ENCODE data around the gene DENND4A.

DENND4A gene

DNA sequence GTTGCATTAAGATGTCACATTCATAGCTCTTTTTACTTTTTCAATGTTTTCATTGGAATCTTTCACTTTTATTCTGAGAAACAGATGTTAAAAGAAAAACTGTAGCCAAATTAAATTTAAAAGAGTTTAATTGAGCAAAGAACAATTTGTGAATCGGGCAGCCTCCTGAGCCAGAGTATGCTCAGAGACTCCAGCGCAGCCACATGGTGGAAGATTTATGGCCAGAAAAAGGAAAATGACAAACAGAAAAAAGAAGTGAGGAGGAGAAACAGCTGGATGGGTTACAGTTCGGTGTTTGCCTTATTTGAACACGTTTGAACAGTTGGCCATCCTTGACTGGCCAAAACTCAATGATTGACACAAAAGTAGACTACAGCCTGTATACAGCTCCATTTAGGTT lies 43.4 kb upstream of the DENND4A start:
- no peak for DNase-seq (ENCODE audit: low read depth, low spot score)
- Histone ChIP-seq H3K4me3 (ENCODE audit: insufficient read length, low read depth) (no peak overlapping the region), H3K9me3 (ENCODE audit: insufficient read depth, low read length) (no peaks in the 10 kb centered on the region), H3K27me3 (ENCODE audit: insufficient read depth, insufficient read length) (no peaks in the 10 kb centered on the region), H3K36me3 (ENCODE audit: insufficient read depth, insufficient read length, low read length) (no peaks in the 10 kb centered on the region), H3K4me1 (ENCODE audit: insufficient read depth, insufficient read length) (peaks cover 4% of the 10 kb centered on the region), H3K9ac (ENCODE audit: insufficient read length, low read depth) (no peak overlapping the region)
- no peak for TF ChIP-seq SUZ12 (IDR thresholded peaks at IDR 0.05; ENCODE audit: extremely low read depth, insufficient read depth, insufficient read length)
- no peak for TF ChIP-seq YY1 (IDR thresholded peaks at IDR 0.05; ENCODE audit: insufficient read depth, insufficient read length)
- no peak for TF ChIP-seq ZNF274 (IDR thresholded peaks at IDR 0.05; ENCODE audit: low read depth, low read length)

DNA sequence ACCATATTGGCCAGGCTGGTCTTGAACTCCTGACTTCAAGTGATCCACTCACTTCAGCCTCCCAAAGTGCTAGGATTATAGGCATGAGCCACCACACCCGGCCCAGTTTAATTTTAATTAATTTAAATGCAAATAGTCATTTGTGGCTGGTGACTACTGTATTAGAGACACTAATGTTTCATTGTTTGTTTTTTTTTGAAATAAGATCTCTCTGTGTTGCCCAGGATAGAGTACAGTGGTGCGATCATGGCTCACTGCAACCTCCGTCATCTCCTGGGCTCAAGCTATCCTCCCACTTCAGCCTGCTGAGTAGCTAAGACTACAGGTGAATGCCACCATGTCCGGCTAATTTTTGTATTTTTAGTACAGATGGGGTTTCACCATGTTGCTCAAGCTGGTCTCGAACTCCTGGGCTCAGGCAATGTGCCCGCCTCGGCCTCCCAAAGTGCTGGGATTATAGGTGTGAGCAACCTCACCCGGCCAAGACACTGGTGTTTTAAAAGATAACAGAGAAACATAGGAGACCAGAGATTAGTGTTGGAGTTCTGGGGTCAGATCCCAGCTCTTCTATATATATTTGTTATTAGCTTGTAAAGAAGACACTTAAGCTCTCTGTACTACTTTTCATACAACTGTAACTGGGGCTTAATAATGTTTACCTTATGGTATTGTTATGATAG lies 42.6 kb upstream of the DENND4A start:
- peaks cover 4% of the 10 kb centered on the region for H3K4me1 ChIP-seq (ENCODE audit: insufficient read depth, insufficient read length)

DNA sequence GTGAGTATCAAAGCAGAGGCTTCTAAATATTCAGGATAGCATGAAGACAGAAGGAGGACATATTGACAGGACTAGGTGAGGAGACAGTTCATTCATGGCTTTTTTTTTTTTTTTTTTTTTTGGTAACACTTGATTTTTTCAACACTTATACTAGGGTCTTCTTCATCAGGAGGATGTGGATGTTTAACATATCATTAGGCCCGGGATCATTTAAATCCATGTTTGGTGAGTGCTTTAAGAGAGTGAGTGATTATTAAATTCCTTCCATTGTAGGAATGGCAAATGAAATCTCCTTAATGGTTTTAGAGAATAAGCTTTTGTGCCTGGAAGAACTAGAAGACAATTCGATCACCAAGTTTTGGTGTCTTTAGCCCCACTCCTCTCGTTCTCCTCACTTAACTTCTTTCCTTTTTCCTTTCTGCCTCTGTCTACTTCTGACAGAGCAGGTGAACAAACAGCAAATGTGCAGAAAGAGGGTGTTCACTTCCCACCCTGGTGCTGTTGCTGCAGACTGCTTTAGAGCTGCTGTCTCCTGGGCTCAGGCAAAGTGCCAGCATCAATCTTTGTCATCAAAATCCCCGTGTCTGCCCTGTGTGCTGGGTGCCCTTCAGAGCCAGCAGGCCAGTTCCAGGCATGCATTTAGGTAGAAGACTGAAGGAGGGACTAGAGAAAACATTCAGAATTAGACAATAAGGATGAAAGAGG lies 41.6 kb upstream of the DENND4A start:
- Histone ChIP-seq H3K4me1 (ENCODE audit: insufficient read depth, insufficient read length) (peaks cover 4% of the 10 kb centered on the region), H3K36me3 (ENCODE audit: insufficient read depth, insufficient read length, low read length) (no peaks in the 10 kb centered on the region), H3K4me3 (ENCODE audit: insufficient read length, low read depth) (no peak overlapping the region), H3K9ac (ENCODE audit: insufficient read length, low read depth) (peak overlapping the region; percentile 53), H3K27me3 (ENCODE audit: insufficient read depth, insufficient read length) (no peaks in the 10 kb centered on the region), H3K9me3 (ENCODE audit: insufficient read depth, low read length) (no peaks in the 10 kb centered on the region)
- TF ChIP-seq ZNF274 (IDR thresholded peaks at IDR 0.05; ENCODE audit: low read depth, low read length) (no peak), YY1 (IDR thresholded peaks at IDR 0.05; ENCODE audit: insufficient read depth, insufficient read length) (no peak), SUZ12 (IDR thresholded peaks at IDR 0.05; ENCODE audit: extremely low read depth, insufficient read depth, insufficient read length) (no peak)
- no peak for DNase-seq (ENCODE audit: low read depth, low spot score)

More for the DNA sequence above, 42.6 kb upstream of the DENND4A start:
- H3K9me3 ChIP-seq (ENCODE audit: insufficient read depth, low read length), result no peaks in the 10 kb centered on the region
- TF ChIP-seq SUZ12 (IDR thresholded peaks at IDR 0.05; ENCODE audit: extremely low read depth, insufficient read depth, insufficient read length) (no peak), YY1 (IDR thresholded peaks at IDR 0.05; ENCODE audit: insufficient read depth, insufficient read length) (no peak), ZNF274 (IDR thresholded peaks at IDR 0.05; ENCODE audit: low read depth, low read length) (no peak)
- no peaks in the 10 kb centered on the region for H3K27me3 ChIP-seq (ENCODE audit: insufficient read depth, insufficient read length)
- no peaks in the 10 kb centered on the region for H3K36me3 ChIP-seq (ENCODE audit: insufficient read depth, insufficient read length, low read length)
- no peak overlapping the region for H3K9ac ChIP-seq (ENCODE audit: insufficient read length, low read depth)
- no peak for DNase-seq (ENCODE audit: low read depth, low spot score)
- no peak overlapping the region for H3K4me3 ChIP-seq (ENCODE audit: insufficient read length, low read depth)

DNA sequence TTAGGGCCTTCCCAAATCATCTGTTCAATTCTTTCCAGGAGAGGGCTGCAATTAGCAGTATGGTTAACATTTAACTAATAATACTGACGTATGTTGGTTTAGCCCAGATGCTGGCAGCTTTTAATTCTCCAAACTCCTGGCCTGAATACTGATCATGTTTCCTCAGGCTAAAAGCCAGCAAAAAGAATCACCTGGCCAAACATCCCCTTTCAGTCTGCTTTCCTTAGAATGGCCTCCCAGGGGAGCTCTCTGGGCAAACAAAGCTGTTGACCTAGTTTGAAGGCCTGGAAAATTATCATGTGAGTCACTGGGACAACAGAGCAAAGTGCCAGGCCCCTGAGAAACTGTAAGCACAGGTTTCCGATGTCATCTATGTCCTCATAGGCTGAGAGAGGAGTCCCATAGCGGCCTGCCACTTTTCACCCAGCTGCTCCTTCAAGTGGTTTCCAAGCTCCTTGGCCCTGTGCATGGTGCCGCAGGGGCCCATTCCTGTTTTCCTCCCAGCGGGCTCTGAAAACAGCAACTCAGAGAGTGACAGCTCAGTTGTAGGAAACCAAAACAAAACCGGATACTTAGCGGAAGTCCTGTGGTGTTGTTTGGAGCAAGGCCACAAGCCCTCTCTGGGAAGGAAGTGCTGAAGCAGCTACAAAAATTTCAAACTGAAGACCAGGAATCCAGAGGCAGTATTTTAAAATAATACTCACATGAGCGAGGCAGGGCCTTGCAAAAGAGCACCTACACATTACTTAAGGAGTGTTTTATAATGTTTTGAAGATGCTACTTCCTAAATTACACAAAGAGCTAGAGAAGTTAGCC lies 40.7 kb upstream of the DENND4A start:
- Histone ChIP-seq H3K9ac (ENCODE audit: insufficient read length, low read depth) (peak overlapping the region; percentile 53), H3K27me3 (ENCODE audit: insufficient read depth, insufficient read length) (no peaks in the 10 kb centered on the region), H3K4me3 (ENCODE audit: insufficient read length, low read depth) (no peak overlapping the region), H3K9me3 (ENCODE audit: insufficient read depth, low read length) (no peaks in the 10 kb centered on the region), H3K4me1 (ENCODE audit: insufficient read depth, insufficient read length) (peaks cover 4% of the 10 kb centered on the region), H3K36me3 (ENCODE audit: insufficient read depth, insufficient read length, low read length) (no peaks in the 10 kb centered on the region)
- TF ChIP-seq YY1 (IDR thresholded peaks at IDR 0.05; ENCODE audit: insufficient read depth, insufficient read length), result peak; percentile 13
- no peak for TF ChIP-seq ZNF274 (IDR thresholded peaks at IDR 0.05; ENCODE audit: low read depth, low read length)
- no peak for TF ChIP-seq SUZ12 (IDR thresholded peaks at IDR 0.05; ENCODE audit: extremely low read depth, insufficient read depth, insufficient read length)
- peak; percentile 91 for DNase-seq (ENCODE audit: low read depth, low spot score)

DNA sequence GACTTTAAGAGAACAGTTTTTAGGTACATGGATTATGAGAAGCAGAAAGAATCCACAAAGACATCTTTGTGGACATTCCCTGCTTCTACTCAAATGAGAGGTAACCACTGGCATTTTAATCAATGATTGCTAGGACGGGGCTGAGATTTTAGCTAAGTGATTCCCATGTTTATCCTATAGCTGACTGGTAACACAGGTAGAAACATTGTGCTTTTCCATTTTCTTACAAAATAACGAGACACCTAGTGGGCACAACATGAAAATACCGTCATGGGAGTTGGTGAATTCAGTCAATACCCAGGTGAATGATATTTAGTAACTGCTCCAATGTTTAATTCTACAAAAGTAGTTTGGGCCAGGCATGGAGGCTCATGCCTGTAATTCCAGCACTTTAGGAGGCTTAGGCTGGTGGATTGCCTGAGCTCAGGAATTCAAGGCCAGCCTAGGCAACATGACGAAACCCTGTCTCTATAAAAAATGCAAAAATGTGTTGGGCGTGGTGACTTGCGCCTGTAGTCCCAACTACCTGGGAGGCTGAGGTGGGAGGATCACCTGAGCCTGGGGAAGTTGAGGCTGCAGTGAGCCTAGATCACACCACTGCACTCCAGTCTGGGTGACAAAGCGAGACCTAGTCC lies 37.2 kb upstream of the DENND4A start:
- Histone ChIP-seq H3K9me3 (ENCODE audit: insufficient read depth, low read length) (no peaks in the 10 kb centered on the region), H3K4me1 (ENCODE audit: insufficient read depth, insufficient read length) (peaks cover 10% of the 10 kb centered on the region), H3K36me3 (ENCODE audit: insufficient read depth, insufficient read length, low read length) (no peaks in the 10 kb centered on the region), H3K27me3 (ENCODE audit: insufficient read depth, insufficient read length) (no peaks in the 10 kb centered on the region), H3K9ac (ENCODE audit: insufficient read length, low read depth) (no peak overlapping the region), H3K4me3 (ENCODE audit: insufficient read length, low read depth) (no peak overlapping the region)
- DNase-seq (ENCODE audit: low read depth, low spot score), result no peak
- TF ChIP-seq YY1 (IDR thresholded peaks at IDR 0.05; ENCODE audit: insufficient read depth, insufficient read length) (no peak), SUZ12 (IDR thresholded peaks at IDR 0.05; ENCODE audit: extremely low read depth, insufficient read depth, insufficient read length) (no peak), ZNF274 (IDR thresholded peaks at IDR 0.05; ENCODE audit: low read depth, low read length) (no peak)

DNA sequence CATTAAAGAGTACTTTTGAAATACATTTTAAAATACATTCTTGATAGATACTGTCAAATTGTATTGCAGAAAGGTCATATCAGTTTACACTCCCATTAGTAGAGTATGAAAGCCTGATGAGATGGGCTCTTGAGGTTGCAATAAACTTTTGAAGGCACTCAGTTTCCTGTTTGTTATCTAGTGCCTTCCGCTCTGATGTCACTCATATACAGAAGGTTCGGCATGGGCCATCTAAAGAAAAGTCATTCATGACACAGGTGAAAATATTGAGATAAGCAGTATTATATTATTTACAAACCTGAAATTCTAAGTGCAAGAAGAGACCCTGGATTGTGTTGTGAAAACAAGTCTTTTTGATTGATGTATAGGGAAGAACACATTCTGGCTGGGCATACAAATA lies 36.5 kb upstream of the DENND4A start:
- Histone ChIP-seq H3K4me3 (ENCODE audit: insufficient read length, low read depth) (no peak overlapping the region), H3K36me3 (ENCODE audit: insufficient read depth, insufficient read length, low read length) (no peaks in the 10 kb centered on the region), H3K9me3 (ENCODE audit: insufficient read depth, low read length) (no peaks in the 10 kb centered on the region), H3K9ac (ENCODE audit: insufficient read length, low read depth) (no peak overlapping the region), H3K27me3 (ENCODE audit: insufficient read depth, insufficient read length) (no peaks in the 10 kb centered on the region), H3K4me1 (ENCODE audit: insufficient read depth, insufficient read length) (peaks cover 6% of the 10 kb centered on the region)
- DNase-seq (ENCODE audit: low read depth, low spot score), result no peak
- TF ChIP-seq YY1 (IDR thresholded peaks at IDR 0.05; ENCODE audit: insufficient read depth, insufficient read length) (no peak), SUZ12 (IDR thresholded peaks at IDR 0.05; ENCODE audit: extremely low read depth, insufficient read depth, insufficient read length) (no peak), ZNF274 (IDR thresholded peaks at IDR 0.05; ENCODE audit: low read depth, low read length) (no peak)
